ENCODE results near the gene GRM5.
"Not testable (repeated sequence)": the region's sequence is repeated elsewhere in the genome, so short reads cannot be mapped to it uniquely, and the experiment has no call there.

The GRM5 gene

GRCh38 chr11:88536616-88537265 is 529.0 kb downstream of the GRM5 start:
- DNase-seq (ENCODE audit: low spot score), result no peak

- DNase-seq (ENCODE audit: low spot score), result peak; percentile 87
Observed at GRCh38 chr11:88535916-88536547, 529.8 kb downstream of the GRM5 start.

GRCh38 chr11:88535266-88535665 is 530.5 kb downstream of the GRM5 start:
- DNase-seq (ENCODE audit: low spot score), result no peak

GRCh38 chr11:88534706-88535105 is 531.1 kb downstream of the GRM5 start:
- not testable (repeated sequence) for DNase-seq (ENCODE audit: low spot score)

GRCh38 chr11:88534185-88534584 is 531.6 kb downstream of the GRM5 start:
- DNase-seq (ENCODE audit: low spot score), result no peak

- no peak for DNase-seq (ENCODE audit: low spot score)
Observed at GRCh38 chr11:88533001-88533400, 532.8 kb downstream of the GRM5 start.

- DNase-seq (ENCODE audit: low spot score), result no peak
Observed at GRCh38 chr11:88531831-88532230, 534.0 kb downstream of the GRM5 start.

GRCh38 chr11:88529426-88529825 is 536.4 kb downstream of the GRM5 start:
- no peak for DNase-seq (ENCODE audit: low spot score)

- no peak for DNase-seq (ENCODE audit: low spot score)
Observed at GRCh38 chr11:88523386-88524071, 542.3 kb downstream of the GRM5 start.

GRCh38 chr11:88522624-88523385 is 543.0 kb downstream of the GRM5 start:
- no peak for DNase-seq (ENCODE audit: low spot score)

GRCh38 chr11:88521799-88522201 is 544.0 kb downstream of the GRM5 start:
- no peak for DNase-seq (ENCODE audit: low spot score)

GRCh38 chr11:88521399-88521798 is 544.4 kb downstream of the GRM5 start:
- no peak for DNase-seq (ENCODE audit: low spot score)

GRCh38 chr11:88520391-88520790 is 545.4 kb downstream of the GRM5 start:
- DNase-seq (ENCODE audit: low spot score), result no peak

GRCh38 chr11:88515002-88515401 is 550.8 kb downstream of the GRM5 start:
- no peak for DNase-seq (ENCODE audit: low spot score)

- DNase-seq (ENCODE audit: low spot score), result no peak
Observed at GRCh38 chr11:88511006-88511405, 554.8 kb downstream of the GRM5 start.

GRCh38 chr11:88508759-88509581 is 556.8 kb downstream of the GRM5 start:
- DNase-seq (ENCODE audit: low spot score), result no peak

GRCh38 chr11:88508418-88508758 is 557.4 kb downstream of the GRM5 start:
- no peak for DNase-seq (ENCODE audit: low spot score)

GRCh38 chr11:88507771-88508417 is 557.9 kb downstream of the GRM5 start:
- DNase-seq (ENCODE audit: low spot score), result no peak

GRCh38 chr11:88501541-88501940 is 564.2 kb downstream of the GRM5 start:
- DNase-seq (ENCODE audit: low spot score), result no peak

- no peak for DNase-seq (ENCODE audit: low spot score)
Observed at GRCh38 chr11:88495836-88496235, 569.9 kb downstream of the GRM5 start.

GRCh38 chr11:88494848-88495247 is 570.9 kb downstream of the GRM5 start:
- no peak for DNase-seq (ENCODE audit: low spot score)

Measured in SW480 (cell line).